GM19372 (cell line): ENCODE data around the gene ABCC10.
"Not testable (repeated sequence)": the region's sequence is repeated elsewhere in the genome, so short reads cannot be mapped to it uniquely, and the experiment has no call there.

Experiments
- ATAC-seq: cut with Tn5 transposase; IDR thresholded peaks from one replicate; pipeline ENCODE4 v1.9.1; 2021; ENCODE audit warnings: mild to moderate bottlenecking, low read depth, moderate library complexity; ENCODE audit not compliant: unreplicated experiment

ABCC10 gene

GRCh38 chr6:43492673-43493072, 65.3 kb downstream of the ABCC10 start:
- ATAC-seq = no peak

DNA sequence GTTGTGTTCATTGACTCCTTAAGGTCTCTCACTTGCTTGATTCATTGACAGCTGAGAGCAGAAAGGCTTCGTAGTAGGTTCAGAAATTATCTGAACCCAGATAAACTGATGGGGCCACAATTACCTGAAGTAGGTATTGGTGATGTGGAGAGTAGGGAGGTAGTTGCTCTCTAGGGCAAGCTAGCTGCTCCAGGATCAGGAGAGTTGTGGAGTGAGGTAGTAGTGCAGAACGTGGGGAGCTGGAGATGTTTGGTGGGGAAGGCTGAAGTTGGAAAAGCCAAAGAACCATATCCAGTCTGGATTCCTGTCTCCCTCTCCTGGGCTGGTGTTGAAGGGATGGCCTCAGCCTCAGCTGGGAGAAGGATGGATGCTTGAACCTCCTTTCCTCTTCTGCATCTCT, 65.9 kb downstream of the ABCC10 start:
- no peak for ATAC-seq

DNA sequence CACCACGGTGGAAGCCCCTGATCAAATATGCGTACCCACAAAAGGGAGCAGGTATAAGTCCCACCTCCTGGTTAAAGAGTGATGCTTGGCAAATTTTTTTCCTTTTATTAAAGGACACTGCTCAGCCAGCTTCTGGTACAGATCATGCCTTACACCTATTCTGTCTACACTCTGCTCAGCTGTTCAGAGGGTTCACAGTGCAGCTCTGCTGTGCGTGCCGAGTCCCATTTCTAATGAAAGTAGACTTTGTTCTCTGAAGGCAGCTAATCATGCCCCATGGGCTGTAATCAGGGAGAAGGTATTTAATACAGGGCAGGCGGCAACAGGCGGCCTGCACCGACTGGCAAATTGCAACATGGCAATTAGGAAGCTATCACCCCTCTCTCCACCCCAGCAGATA, 66.5 kb downstream of the ABCC10 start:
- no peak for ATAC-seq

GRCh38 chr6:43494321-43494720, 67.0 kb downstream of the ABCC10 start:
- no peak for ATAC-seq

GRCh38 chr6:43494766-43495165, 67.4 kb downstream of the ABCC10 start:
- no peak for ATAC-seq

GRCh38 chr6:43495409-43495941, 68.1 kb downstream of the ABCC10 start:
- ATAC-seq = no peak

DNA sequence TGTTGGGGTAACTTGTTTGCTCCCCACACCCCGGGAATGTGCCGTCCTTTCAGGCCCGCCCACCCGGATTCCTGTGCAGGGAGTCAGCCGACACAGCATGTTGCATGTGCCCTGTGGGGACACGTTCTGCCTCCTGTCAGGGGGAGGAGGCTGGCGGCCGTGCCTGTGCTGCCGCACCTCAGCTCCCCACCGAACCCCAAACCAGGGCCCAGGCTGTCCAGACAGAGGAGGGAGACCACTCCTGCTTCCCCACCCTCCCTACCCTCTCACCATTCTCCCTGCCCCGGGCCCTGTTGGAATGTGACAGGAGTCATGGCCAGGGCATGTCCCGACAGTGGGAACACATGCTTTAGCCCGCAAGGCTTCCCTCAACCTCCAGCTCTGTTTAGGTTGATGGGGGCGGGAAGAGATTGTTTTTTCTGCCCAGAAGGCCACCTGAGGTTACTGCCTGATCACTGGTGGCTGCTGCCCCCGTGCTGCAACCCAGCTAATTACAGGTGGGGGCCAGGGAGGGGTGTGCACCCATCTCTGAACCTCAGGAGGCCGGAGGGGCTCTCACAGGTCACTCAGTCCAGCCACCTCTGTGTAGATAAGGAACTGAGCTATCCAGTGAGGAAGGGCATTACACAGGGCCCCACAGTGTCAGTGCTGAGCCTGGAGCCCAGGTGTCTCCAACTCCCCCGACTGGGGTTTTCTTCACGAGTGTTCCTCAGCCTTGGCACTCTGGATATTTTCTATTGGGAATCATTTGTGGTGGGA, 69.2 kb downstream of the ABCC10 start:
- no peak for ATAC-seq

- no peak for ATAC-seq
Measured at GRCh38 chr6:43497129-43497396, 69.7 kb downstream of the ABCC10 start.

- no peak for ATAC-seq
Measured at GRCh38 chr6:43497689-43498088, 70.3 kb downstream of the ABCC10 start.

DNA sequence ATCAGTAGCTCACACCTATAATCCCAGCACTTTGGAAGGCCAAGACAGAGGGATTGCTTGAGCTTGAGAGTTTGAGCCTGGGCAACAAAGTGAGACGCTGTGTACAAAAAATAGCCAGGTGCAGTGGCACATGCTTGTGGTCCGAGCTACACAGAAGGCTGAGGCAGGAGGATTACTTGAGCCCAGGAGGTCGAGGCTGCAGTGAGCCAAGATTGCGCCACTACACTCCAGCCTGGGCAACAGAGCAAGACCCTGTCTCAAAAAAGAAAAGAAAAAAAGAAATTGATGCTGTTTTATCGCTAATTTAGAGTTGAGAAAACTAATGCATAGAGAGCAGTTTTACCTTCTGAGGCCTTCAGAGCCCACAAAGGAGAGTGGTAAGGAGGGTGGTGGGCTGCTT, 71.0 kb downstream of the ABCC10 start:
- ATAC-seq = not testable (repeated sequence)

- no peak for ATAC-seq
Measured at GRCh38 chr6:43499028-43499815, 71.9 kb downstream of the ABCC10 start.
